Stimulated activated CD8-positive, alpha-beta memory T cell treated with anti-CD3 and anti-CD28 coated beads, Interleukin-12 subunit alpha, Interleukin-12 subunit beta, amount 100 ng/mL, for 4 hours (primary cell): ENCODE results near the gene MPG.

Experiments
- DNase-seq: peaks from one replicate; pipeline ENCODE4 v3.0.0-alpha.2; 2020; ENCODE audit warnings: low read depth

MPG gene

GRCh38 chr16:66309-67182 lies 11.5 kb upstream of the MPG start:
- no peak for DNase-seq

- no peak for DNase-seq
Measured at GRCh38 chr16:67183-67791, 10.7 kb upstream of the MPG start.

- DNase-seq = no peak
Measured at GRCh38 chr16:67884-68789, 9.9 kb upstream of the MPG start.

GRCh38 chr16:69181-69580 lies 8.8 kb upstream of the MPG start:
- no peak for DNase-seq

- no peak for DNase-seq
Measured at GRCh38 chr16:71210-71539, 6.8 kb upstream of the MPG start.

GRCh38 chr16:71540-72401 lies 6.3 kb upstream of the MPG start:
- no peak for DNase-seq

- DNase-seq = no peak
Measured at GRCh38 chr16:72561-73548, 5.2 kb upstream of the MPG start, which contains the start of gene RHBDF1. RHBDF1 (minus strand) TSS chr16:72631; CDS start chr16:65015, 7,616 bp downstream.

GRCh38 chr16:74051-74746 lies 3.8 kb upstream of the MPG start:
- no peak for DNase-seq

GRCh38 chr16:74747-75334 lies 3.2 kb upstream of the MPG start:
- DNase-seq = no peak

GRCh38 chr16:75580-76501 lies 2.2 kb upstream of the MPG start:
- no peak for DNase-seq

- DNase-seq = no peak
Measured at GRCh38 chr16:76535-77272, 1.3 kb upstream of the MPG start.

GRCh38 chr16:77273-77806 lies 685 bp upstream of the MPG start:
- DNase-seq = no peak

- DNase-seq = no peak
Measured at GRCh38 chr16:78444-79150, 572 bp downstream of the MPG start.

GRCh38 chr16:79151-80054 lies 1.4 kb downstream of the MPG start:
- DNase-seq = no peak

- DNase-seq = no peak
Measured at GRCh38 chr16:83060-83603, 5.1 kb downstream of the MPG start.
